CD14-positive monocyte (primary cell): Measurements from ENCODE around the gene LRRC3. TPM values are rescaled to one million over a fixed set of nuclear protein-coding genes. Genes with fewer than 3 reads are reported as not detected.

ENCODE experiments used
- DNase-seq, 3 donors: peaks; one replicate each; pipeline ENCODE4 v3.0.0-alpha.2; 2011 to 2022
- H2AFZ ChIP-seq: 2 replicates; pipeline ENCODE4 v1.6.0; 2012; ENCODE audit warnings: mild to moderate bottlenecking, low read depth, low read length, inconsistent platforms; ENCODE audit not compliant: insufficient read depth, poor library complexity, severe bottlenecking
- H3K27ac ChIP-seq, 2 donors: 1 replicate in 1 of 2; 2 replicates in 1 of 2; pipeline ENCODE4 v1.5.1; 2012 to 2013; ENCODE audit warnings: low read length in 2 of 2, control low read depth in 1 of 2, inconsistent platforms in 1 of 2, low read depth in 1 of 2, mild to moderate bottlenecking in 1 of 2
- H3K27me3 ChIP-seq, 2 donors: one replicate each; pipeline versions ENCODE4 v1.6.0 to v1.6.1; 2011 to 2013; ENCODE audit warnings: low read length in 2 of 2; ENCODE audit not compliant: control insufficient read depth in 2 of 2, insufficient read depth in 2 of 2
- H3K36me3 ChIP-seq, 2 donors: replicated peaks in 1 of 2; 1 replicate in 1 of 2; 2 replicates in 1 of 2; pipeline versions ENCODE4 v1.5.1 to v1.6.1; 2012 to 2013; ENCODE audit warnings: low read length in 2 of 2, control low read depth in 1 of 2, inconsistent platforms in 1 of 2, mild to moderate bottlenecking in 1 of 2; ENCODE audit not compliant: insufficient read depth in 2 of 2, control insufficient read depth in 1 of 2
- H3K4me1 ChIP-seq, 2 donors: 1 replicate in 1 of 2; 2 replicates in 1 of 2; pipeline versions ENCODE4 v1.5.1 to v1.6.1; 2012 to 2013; ENCODE audit warnings: low read length in 2 of 2, control low read depth in 1 of 2, inconsistent platforms in 1 of 2, mild to moderate bottlenecking in 1 of 2, moderate library complexity in 1 of 2; ENCODE audit not compliant: insufficient read depth in 2 of 2, control insufficient read depth in 1 of 2
- H3K4me2 ChIP-seq: replicated peaks from 2 replicates; pipeline ENCODE3; 2012; ENCODE audit warnings: low read length, moderate library complexity, mild to moderate bottlenecking; ENCODE audit not compliant: poor library complexity, severe bottlenecking; ENCODE audit errors: extremely low read depth
- H3K4me3 ChIP-seq, 3 experiments: fragments of 200-600 bp in 1 of 3; sonication (generic) in 1 of 3; replicated peaks in 1 of 3; 1 replicate in 2 of 3; 2 replicates in 1 of 3; pipeline ENCODE4 v1.5.1; 2011 to 2013; ENCODE audit warnings: low read length in 3 of 3, mild to moderate bottlenecking in 3 of 3, control low read depth in 2 of 3, low read depth in 2 of 3, inconsistent platforms in 1 of 3, moderate library complexity in 1 of 3
- H3K79me2 ChIP-seq: 2 replicates; pipeline ENCODE4 v1.6.0; 2012; ENCODE audit warnings: mild to moderate bottlenecking, control low read depth, inconsistent platforms, low read length, moderate library complexity; ENCODE audit not compliant: insufficient read depth
- H3K9ac ChIP-seq: 2 replicates; pipeline ENCODE4 v1.6.0; 2017; ENCODE audit warnings: low read length, mild to moderate bottlenecking; ENCODE audit not compliant: insufficient read depth, poor library complexity, severe bottlenecking
- H3K9me3 ChIP-seq, 2 donors: replicated peaks in 1 of 2; 1 replicate in 1 of 2; 2 replicates in 1 of 2; pipeline versions ENCODE4 v1.5.1 to v1.6.1; 2012 to 2013; ENCODE audit warnings: low read length in 2 of 2, control low read depth in 1 of 2; ENCODE audit not compliant: control insufficient read depth in 1 of 2, insufficient read depth in 1 of 2
- H4K20me1 ChIP-seq: 2 replicates; pipeline ENCODE4 v1.6.0; 2012; ENCODE audit warnings: mild to moderate bottlenecking, low read length, control low read depth, moderate library complexity; ENCODE audit not compliant: insufficient read depth
- H3K27ac Mint-ChIP-seq, 7 donors: one replicate each; pipeline ENCODE4 v1.8.0; 2020; ENCODE audit warnings: mild to moderate bottlenecking in 7 of 7, mixed read lengths in 7 of 7, moderate library complexity in 6 of 7, inconsistent platforms in 2 of 7
- H3K27me3 Mint-ChIP-seq, 3 donors: one replicate each; pipeline ENCODE4 v1.8.0; 2021 to 2022; ENCODE audit warnings: low read depth in 3 of 3, mild to moderate bottlenecking in 3 of 3, mixed read lengths in 3 of 3, moderate library complexity in 3 of 3, inconsistent platforms in 1 of 3
- H3K36me3 Mint-ChIP-seq, 2 donors: one replicate each; pipeline ENCODE4 v1.8.0; 2020; ENCODE audit warnings: mixed read lengths in 2 of 2, inconsistent platforms in 1 of 2, mild to moderate bottlenecking in 1 of 2
- H3K4me1 Mint-ChIP-seq: one replicate; pipeline ENCODE4 v1.8.0; 2020; ENCODE audit warnings: mild to moderate bottlenecking, mixed read lengths
- H3K4me3 Mint-ChIP-seq, 2 donors: one replicate each; pipeline ENCODE4 v1.8.0; 2020; ENCODE audit warnings: mild to moderate bottlenecking in 2 of 2, mixed read lengths in 2 of 2, moderate library complexity in 1 of 2
- H3K9me3 Mint-ChIP-seq, 7 donors: one replicate each; pipeline ENCODE4 v1.8.0; 2020 to 2022; ENCODE audit warnings: mixed read lengths in 7 of 7, mild to moderate bottlenecking in 6 of 7, moderate library complexity in 6 of 7, inconsistent platforms in 2 of 7
- WGBS: methylation state at CpG from one replicate; pipeline ENCODE4 v1.1.5; 2013; ENCODE audit warnings: missing lambda C conversion rate; ENCODE audit not compliant: insufficient coverage; 5-methylcytosine and 5-hydroxymethylcytosine counted together
- intact Hi-C, 2 donors: fragments of 100-400 bp; cut with micrococcal nuclease; formaldehyde crosslinking; loops; one replicate each; pipeline versions ENCODE4 v1.15.0 to v1.15.1; 2023
- polyA plus RNA-seq, 3 donors: library from polyadenylated mRNA; depleted of rRNA in 1 of 3; unstranded in 2 of 3; stranded (reverse) in 1 of 3; fragments of 300-500 nt in 2 of 3; fragments of >200 nt in 1 of 3; fragmentation: Illumina TruSeq in 2 of 3; gene quantifications; 1 replicate in 2 of 3; 2 replicates in 1 of 3; pipeline ENCODE4 v1.2.3, GENCODE V29; 2012 to 2021
- TF ChIP-seq, protein P1 (sequence below): fragments of 200-600 bp; IDR thresholded peaks from one replicate; pipeline ENCODE4 v1.8.0; 2022; ENCODE audit warnings: antibody characterized with exemption, mild to moderate bottlenecking

The LRRC3 gene
- polyA plus RNA-seq, 3 donors = 0.30 to 0.59 (median 0.41) TPM

- Histone ChIP-seq H3K4me3 (no peak overlapping the region), H3K4me2 (no peak overlapping the region), H2AFZ (no peak overlapping the region), H4K20me1 (no peaks in the 10 kb centered on the region), H3K9me3 (peaks cover 6 to 16% of the 10 kb centered on the region in 2 donors), H3K79me2 (no peaks in the 10 kb centered on the region), H3K4me1 (no peaks in the 10 kb centered on the region), H3K9ac (no peak overlapping the region), H3K27me3 (peaks cover 0 to 3% of the 10 kb centered on the region in 2 donors), H3K27ac (no peak overlapping the region), H3K36me3 (no peaks in the 10 kb centered on the region)
- Mint-ChIP-seq H3K9me3 (peaks cover 7 to 18% (median 14%) of the 10 kb centered on the region in 7 donors), H3K4me1 (no peaks in the 10 kb centered on the region), H3K27ac (no peak overlapping the region), H3K27me3 (peaks cover 5 to 11% (median 6%) of the 10 kb centered on the region in 3 donors), H3K36me3 (no peaks in the 10 kb centered on the region), H3K4me3 (no peak overlapping the region)
- whole genome bisulfite sequencing = 90% methylated on average over 2 of the region's 16 CpGs
- intact Hi-C loops = no loop called here
- DNase-seq = no peak
- TF ChIP-seq, protein P1, sequence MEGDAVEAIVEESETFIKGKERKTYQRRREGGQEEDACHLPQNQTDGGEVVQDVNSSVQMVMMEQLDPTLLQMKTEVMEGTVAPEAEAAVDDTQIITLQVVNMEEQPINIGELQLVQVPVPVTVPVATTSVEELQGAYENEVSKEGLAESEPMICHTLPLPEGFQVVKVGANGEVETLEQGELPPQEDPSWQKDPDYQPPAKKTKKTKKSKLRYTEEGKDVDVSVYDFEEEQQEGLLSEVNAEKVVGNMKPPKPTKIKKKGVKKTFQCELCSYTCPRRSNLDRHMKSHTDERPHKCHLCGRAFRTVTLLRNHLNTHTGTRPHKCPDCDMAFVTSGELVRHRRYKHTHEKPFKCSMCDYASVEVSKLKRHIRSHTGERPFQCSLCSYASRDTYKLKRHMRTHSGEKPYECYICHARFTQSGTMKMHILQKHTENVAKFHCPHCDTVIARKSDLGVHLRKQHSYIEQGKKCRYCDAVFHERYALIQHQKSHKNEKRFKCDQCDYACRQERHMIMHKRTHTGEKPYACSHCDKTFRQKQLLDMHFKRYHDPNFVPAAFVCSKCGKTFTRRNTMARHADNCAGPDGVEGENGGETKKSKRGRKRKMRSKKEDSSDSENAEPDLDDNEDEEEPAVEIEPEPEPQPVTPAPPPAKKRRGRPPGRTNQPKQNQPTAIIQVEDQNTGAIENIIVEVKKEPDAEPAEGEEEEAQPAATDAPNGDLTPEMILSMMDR = no peak
Observed at GRCh38 chr21:44486302-44486701, 31.0 kb downstream of the LRRC3 start.

DNA sequence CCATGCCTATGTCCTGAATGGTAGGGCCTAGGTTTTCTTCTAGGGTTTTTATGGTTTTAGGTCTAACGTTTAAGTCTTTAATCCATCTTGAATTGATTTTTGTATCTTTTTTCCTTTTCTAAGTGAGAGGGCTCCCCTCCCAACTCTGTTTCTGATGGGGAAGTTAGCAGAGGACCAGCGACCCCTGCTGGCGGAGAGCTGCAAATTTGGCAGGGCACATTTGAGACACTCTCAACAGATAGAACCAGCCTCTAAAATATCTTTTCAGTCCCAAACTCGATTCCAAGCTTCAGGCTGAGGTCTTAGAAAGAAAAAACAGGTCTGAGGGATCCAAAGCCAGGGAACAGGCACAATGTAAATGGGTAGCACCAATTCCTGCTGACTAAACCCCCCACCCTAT lies 32.5 kb downstream of the LRRC3 start:
- Mint-ChIP-seq H3K27ac (no peak overlapping the region), H3K4me3 (no peak overlapping the region), H3K36me3 (no peaks in the 10 kb centered on the region), H3K27me3 (peaks cover 4 to 12% (median 8%) of the 10 kb centered on the region in 3 donors), H3K9me3 (peaks cover 18 to 28% (median 26%) of the 10 kb centered on the region in 7 donors), H3K4me1 (no peaks in the 10 kb centered on the region)
- TF ChIP-seq, protein P1 = peak; percentile 43
- Histone ChIP-seq H3K27ac (no peak overlapping the region), H3K4me1 (no peaks in the 10 kb centered on the region), H3K9ac (no peak overlapping the region), H3K27me3 (peaks cover 0 to 3% of the 10 kb centered on the region in 2 donors), H4K20me1 (no peaks in the 10 kb centered on the region), H3K9me3 (peaks cover 19 to 29% of the 10 kb centered on the region in 2 donors), H3K4me3 (no peak overlapping the region), H2AFZ (no peak overlapping the region), H3K4me2 (no peak overlapping the region), H3K36me3 (no peaks in the 10 kb centered on the region), H3K79me2 (no peaks in the 10 kb centered on the region)
- WGBS = 100% methylated on average over 1 of the region's 4 CpGs
- DNase-seq = peak in 1 of 3 donors; percentile 9
- intact Hi-C loops = no loop called here
